IMR-90 (cell line): ENCODE results near the gene NAA15. TPM values are rescaled to one million over a fixed set of nuclear protein-coding genes. Genes with fewer than 3 reads are reported as not detected.

ENCODE experiments used
- ATAC-seq: fragments of 200-7000 bp; cut with Tn5 transposase; 2 replicates; pipeline ENCODE4 v1.9.1; 2020; ENCODE audit warnings: low read depth, mild to moderate bottlenecking, moderate library complexity
- BruUV-seq: library from RNA; stranded (reverse); fragments of 400-500 nt; replicated peaks from 2 replicates; lab custom pipeline; 2021; lab: Mats Ljungman, UMichigan
- CTCF ChIA-PET: fragments of 300-600 bp; formaldehyde crosslinking; extraction: SDS; loops from one replicate; lab custom pipeline; 2021; ENCODE audit warnings: antibody characterized with exemption; lab: Yijun Ruan, JAX
- POLR2A ChIA-PET: fragments of 300-600 bp; sonication (Branson Sonifier 250); formaldehyde crosslinking; loops from one replicate; lab custom pipeline; 2022; ENCODE audit warnings: antibody characterized with exemption; ENCODE audit not compliant: unreplicated experiment; lab: Charles Lee
- DNase-seq: peaks from one replicate; pipeline ENCODE4 v3.0.0; 2013
- H2AFZ ChIP-seq: replicated peaks from 2 replicates; pipeline ENCODE3; 2013; ENCODE audit warnings: low read length, mild to moderate bottlenecking; ENCODE audit not compliant: poor library complexity
- H2AK5ac ChIP-seq: 2 replicates; pipeline ENCODE4 v1.6.1; 2013; ENCODE audit warnings: low read depth, low read length, inconsistent platforms
- H2AK9ac ChIP-seq: replicated peaks from 2 replicates; pipeline ENCODE3; 2013; ENCODE audit warnings: mild to moderate bottlenecking, low read depth, low read length, moderate library complexity; ENCODE audit not compliant: poor library complexity
- H2BK120ac ChIP-seq: 2 replicates; pipeline ENCODE4 v1.6.1; 2013; ENCODE audit warnings: low read depth, low read length, inconsistent platforms
- H2BK15ac ChIP-seq: 3 replicates; pipeline ENCODE4 v1.6.1; 2013; ENCODE audit warnings: low read depth, low read length, inconsistent platforms
- H2BK20ac ChIP-seq: 2 replicates; pipeline ENCODE4 v1.6.1; 2013; ENCODE audit warnings: low read depth, mild to moderate bottlenecking, inconsistent platforms, low read length, moderate library complexity
- H2BK5ac ChIP-seq: 2 replicates; pipeline ENCODE4 v1.6.1; 2013; ENCODE audit warnings: mild to moderate bottlenecking, low read depth, low read length, inconsistent platforms; ENCODE audit not compliant: poor library complexity, severe bottlenecking
- H3K14ac ChIP-seq: replicated peaks from 2 replicates; pipeline ENCODE4 v1.6.1; 2013; ENCODE audit warnings: low read depth, low read length, inconsistent platforms
- H3K18ac ChIP-seq: 2 replicates; pipeline ENCODE4 v1.6.1; 2013; ENCODE audit warnings: low read depth, low read length, control low read depth
- H3K23ac ChIP-seq: 2 replicates; pipeline ENCODE4 v1.6.1; 2013; ENCODE audit warnings: low read depth, low read length, inconsistent platforms
- H3K27ac ChIP-seq: 2 replicates; pipeline ENCODE4 v1.5.1; 2013; ENCODE audit warnings: mild to moderate bottlenecking, control low read depth, low read length; ENCODE audit not compliant: insufficient read depth
- H3K27me3 ChIP-seq: 2 replicates; pipeline ENCODE4 v1.6.1; 2013; ENCODE audit warnings: low read length; ENCODE audit not compliant: control insufficient read depth, insufficient read depth
- H3K36me3 ChIP-seq: 2 replicates; pipeline ENCODE4 v1.6.1; 2013; ENCODE audit warnings: low read length, mixed read lengths; ENCODE audit not compliant: control insufficient read depth, insufficient read depth
- H3K4ac ChIP-seq: 2 replicates; pipeline ENCODE4 v1.6.1; 2013; ENCODE audit warnings: low read depth, low read length, inconsistent platforms
- H3K4me1 ChIP-seq: 2 replicates; pipeline ENCODE4 v1.6.1; 2013; ENCODE audit warnings: low read length, mixed read lengths; ENCODE audit not compliant: control insufficient read depth, insufficient read depth
- H3K4me2 ChIP-seq: 2 replicates; pipeline ENCODE4 v1.6.1; 2013; ENCODE audit warnings: low read depth, mild to moderate bottlenecking, control low read depth, low read length, moderate library complexity
- H3K4me3 ChIP-seq: 2 replicates; pipeline ENCODE4 v1.5.1; 2013; ENCODE audit warnings: low read depth, mild to moderate bottlenecking, control low read depth, low read length, moderate library complexity; ENCODE audit not compliant: insufficient read depth
- H3K56ac ChIP-seq: 2 replicates; pipeline ENCODE4 v1.6.1; 2013; ENCODE audit warnings: low read length, inconsistent platforms; ENCODE audit not compliant: insufficient read depth; ENCODE audit errors: extremely low read depth
- H3K79me1 ChIP-seq, 2 experiments: 2 replicates each; pipeline ENCODE4 v1.6.1; 2013; ENCODE audit warnings: low read length in 2 of 2, inconsistent platforms in 1 of 2, low read depth in 1 of 2
- H3K9ac ChIP-seq: 2 replicates; pipeline ENCODE4 v1.6.1; 2013; ENCODE audit warnings: low read depth, low read length, control low read depth
- H3K9me1 ChIP-seq: 2 replicates; pipeline ENCODE4 v1.6.1; 2013; ENCODE audit warnings: low read length, inconsistent platforms; ENCODE audit not compliant: insufficient read depth
- H3K9me3 ChIP-seq: 2 replicates; pipeline ENCODE4 v1.6.1; 2013; ENCODE audit warnings: low read length; ENCODE audit not compliant: control insufficient read depth, insufficient read depth
- H4K20me1 ChIP-seq: 2 replicates; pipeline ENCODE4 v1.6.1; 2013; ENCODE audit warnings: low read length, inconsistent platforms; ENCODE audit not compliant: insufficient read depth
- H4K5ac ChIP-seq: 2 replicates; pipeline ENCODE4 v1.6.1; 2013; ENCODE audit warnings: mild to moderate bottlenecking, low read depth, low read length, control low read depth
- H4K8ac ChIP-seq, 2 experiments: 2 replicates each; pipeline ENCODE4 v1.6.1; 2013; ENCODE audit warnings: low read depth in 2 of 2, low read length in 2 of 2, control low read depth in 1 of 2, inconsistent platforms in 1 of 2
- H4K91ac ChIP-seq: 2 replicates; pipeline ENCODE4 v1.6.1; 2013; ENCODE audit warnings: low read depth, low read length, inconsistent platforms; ENCODE audit not compliant: insufficient read depth
- CHD1 ChIP-seq: IDR thresholded peaks from 2 replicates; pipeline ENCODE4 v1.6.1; 2012; ENCODE audit warnings: low read depth, low read length, improper control_type of control experiment
- CTCF ChIP-seq: conservative IDR thresholded peaks from 2 replicates; pipeline ENCODE4 v1.5.1; 2012; ENCODE audit warnings: mild to moderate bottlenecking, low read depth, low read length, improper control_type of control experiment
- FOS ChIP-seq: fragments of 150-350 bp; IDR thresholded peaks from 2 replicates; pipeline ENCODE4 v1.6.1; 2016; ENCODE audit warnings: low read depth, low read length
- MAFK ChIP-seq: IDR thresholded peaks from 2 replicates; pipeline ENCODE4 v1.6.1; 2012; ENCODE audit warnings: low read depth, low read length, improper control_type of control experiment
- MAZ ChIP-seq: IDR thresholded peaks from 2 replicates; pipeline ENCODE4 v1.6.1; 2012; ENCODE audit warnings: low read depth, mild to moderate bottlenecking, low read length, improper control_type of control experiment, moderate library complexity, borderline replicate concordance
- NFE2L2 ChIP-seq: fragments of 150-350 bp; IDR thresholded peaks from 2 replicates; pipeline ENCODE4 v1.6.1; 2016; ENCODE audit warnings: low read depth, mild to moderate bottlenecking, low read length
- POLR2A ChIP-seq: IDR thresholded peaks from 2 replicates; pipeline ENCODE4 v1.6.1; 2012; ENCODE audit warnings: mild to moderate bottlenecking, low read depth, low read length
- RAD21 ChIP-seq: IDR thresholded peaks from 2 replicates; pipeline ENCODE4 v1.6.1; 2012; ENCODE audit warnings: low read length, improper control_type of control experiment
- WGBS, 2 experiments: methylation state at CpG; one replicate each; pipeline versions ENCODE4 v1.1.5 to v1.1.7; 2013; ENCODE audit warnings: missing lambda C conversion rate in 2 of 2; ENCODE audit not compliant: insufficient read length in 1 of 2; ENCODE audit errors: extremely low coverage in 2 of 2; 5-methylcytosine and 5-hydroxymethylcytosine counted together
- dilution Hi-C: fragments of 300-500 bp; cut with HindIII; formaldehyde crosslinking; loops from one replicate; pipeline ENCODE4 v1.14.3; 2018; ENCODE audit warnings: low sequenced_read_pairs; ENCODE audit not compliant: unreplicated experiment
- in situ Hi-C: fragments of 300-500 bp; cut with MboI; formaldehyde crosslinking; loops from 3 replicates; pipeline ENCODE4 v1.14.3; 2019; ENCODE audit warnings: low sequenced_read_pairs, inconsistent platforms, mixed read lengths
- intact Hi-C: fragments of 100-400 bp; cut with micrococcal nuclease; formaldehyde crosslinking; loops from 2 replicates; pipeline ENCODE4 v1.10.0; 2022
- polyA plus RNA-seq, 3 experiments: library from polyadenylated mRNA; depleted of rRNA; stranded (reverse); fragments of >200 nt; gene quantifications; 2 replicates each; pipeline ENCODE4 v1.2.3, GENCODE V29; 2012; ENCODE audit warnings: low replicate concordance in 1 of 3
- total RNA-seq: library from RNA; depleted of rRNA; stranded (reverse); fragments of >200 nt; gene quantifications from 2 replicates; pipeline ENCODE4 v1.2.3, GENCODE V29; 2012

NAA15 gene
- total and polyA plus RNA-seq, 2 of the 4 experiments (the other 2 are of a cell fraction) = 11.0 to 43.4 TPM

- ATAC-seq (no peak), DNase-seq (no peak)
- Histone ChIP-seq H2BK120ac (no peak overlapping the region), H4K5ac (no peak overlapping the region), H3K9me3 (no peaks in the 10 kb centered on the region), H3K56ac (no peak overlapping the region), H2AK9ac (no peak overlapping the region), H3K4me1 (no peaks in the 10 kb centered on the region), H3K23ac (no peak overlapping the region), H3K27me3 (no peaks in the 10 kb centered on the region), H2BK20ac (no peak overlapping the region), H2BK5ac (no peak overlapping the region), H3K79me1 (no peaks in the 10 kb centered on the region), H3K9ac (no peak overlapping the region), H3K9me1 (peaks cover 2% of the 10 kb centered on the region; the same call in 1 of the 2 replicates), H2AK5ac (no peak overlapping the region), H3K4ac (no peak overlapping the region), H3K18ac (no peak overlapping the region), H4K91ac (no peak overlapping the region), H3K36me3 (no peaks in the 10 kb centered on the region), H3K27ac (no peak overlapping the region), H2AFZ (no peak overlapping the region), H4K20me1 (no peaks in the 10 kb centered on the region), H3K4me2 (no peak overlapping the region), H4K8ac (no peak overlapping the region), H3K4me3 (no peak overlapping the region), H2BK15ac (no peak overlapping the region), H3K14ac (no peak overlapping the region)
- in situ Hi-C loops (no loop called here), intact Hi-C loops (no loop called here), dilution Hi-C loops (no loop called here)
- CTCF ChIA-PET = no interaction called here
- TF ChIP-seq CHD1 = no peak
- TF ChIP-seq FOS = no peak
- TF ChIP-seq RAD21 = no peak
- no peak for TF ChIP-seq POLR2A
- no peak for TF ChIP-seq MAZ
- no peak for TF ChIP-seq NFE2L2
- no peak for TF ChIP-seq CTCF
- no peak for TF ChIP-seq MAFK
- no CpG with 5 or more reads among the region's 5 CpGs for WGBS, 2 experiments
- no TSS peak for BruUV-seq
- POLR2A ChIA-PET = no interaction called here
These were observed 101.1 kb downstream of the NAA15 start for GRCh38 chr4:139402436-139402835.
